B cell (primary cell): Measurements from ENCODE around the gene ADARB2. TPM values are rescaled to one million over a fixed set of nuclear protein-coding genes. Genes with fewer than 3 reads are reported as not detected.

Experiments
- ATAC-seq: fragments of 200-7000 bp; cut with Tn5 transposase; one replicate; pipeline ENCODE4 v1.10.0; 2021; ENCODE audit warnings: low read depth, mild to moderate bottlenecking, moderate number of reproducible peaks, moderate library complexity
- CTCF ChIA-PET: fragments of 350-600 bp; sonication (Branson Sonifier 250); formaldehyde crosslinking; loops from one replicate; lab custom pipeline; 2021; ENCODE audit warnings: antibody characterized with exemption, inconsistent platforms; lab: Charles Lee
- POLR2A ChIA-PET: fragments of 350-600 bp; sonication (Branson Sonifier 250); formaldehyde crosslinking; loops from one replicate; lab custom pipeline; 2021; ENCODE audit warnings: antibody characterized with exemption; lab: Charles Lee
- DNase-seq: peaks from one replicate; pipeline ENCODE4 v3.0.0; 2013
- H2AFZ ChIP-seq: 2 replicates; pipeline ENCODE4 v1.6.1; 2012; ENCODE audit warnings: mild to moderate bottlenecking, low read depth, low read length; ENCODE audit not compliant: insufficient read depth, poor library complexity, severe bottlenecking
- H3K27ac ChIP-seq, 2 donors: 1 replicate in 1 of 2; 2 replicates in 1 of 2; pipeline ENCODE4 v1.5.1; 2012 to 2013; ENCODE audit warnings: low read length in 2 of 2, mild to moderate bottlenecking in 2 of 2, moderate library complexity in 1 of 2
- H3K27me3 ChIP-seq, 4 experiments: fragments of 200-600 bp in 1 of 4; sonication (generic) in 1 of 4; replicated peaks in 1 of 4; 1 replicate in 2 of 4; 2 replicates in 2 of 4; pipeline versions ENCODE4 v1.6.1 to v1.7.0; 2013 to 2016; ENCODE audit warnings: low read length in 3 of 4, mild to moderate bottlenecking in 2 of 4, mixed read lengths in 1 of 4, moderate library complexity in 1 of 4; ENCODE audit not compliant: insufficient read depth in 4 of 4, control insufficient read depth in 3 of 4; ENCODE audit errors: control extremely low read depth in 1 of 4
- H3K36me3 ChIP-seq, 2 experiments: replicated peaks in 1 of 2; 1 replicate in 1 of 2; 2 replicates in 1 of 2; pipeline versions ENCODE4 v1.6.1 to v1.7.1; 2013; ENCODE audit warnings: low read length in 1 of 2; ENCODE audit not compliant: insufficient read depth in 2 of 2, control insufficient read depth in 1 of 2; ENCODE audit errors: control extremely low read depth in 1 of 2, extremely low read depth in 1 of 2
- H3K4me1 ChIP-seq, 2 donors: fragments of 200-600 bp in 1 of 2; sonication (generic) in 1 of 2; 1 replicate in 1 of 2; 2 replicates in 1 of 2; pipeline versions ENCODE4 v1.5.1 to v1.6.1; 2013 to 2017; ENCODE audit warnings: low read length in 2 of 2; ENCODE audit not compliant: control insufficient read depth in 2 of 2, insufficient read depth in 2 of 2
- H3K4me2 ChIP-seq: replicated peaks from 2 replicates; pipeline ENCODE3; 2012; ENCODE audit warnings: mild to moderate bottlenecking, low read depth, low read length; ENCODE audit not compliant: poor library complexity, severe bottlenecking
- H3K4me3 ChIP-seq, 5 experiments: fragments of 200-600 bp in 1 of 5; sonication (generic) in 1 of 5; 1 replicate in 3 of 5; 2 replicates in 2 of 5; pipeline versions ENCODE4 v1.5.1 to v1.7.0; 2011 to 2016; ENCODE audit warnings: low read length in 4 of 5, mild to moderate bottlenecking in 4 of 5, low read depth in 2 of 5, control low read depth in 1 of 5, moderate library complexity in 1 of 5; ENCODE audit not compliant: insufficient read depth in 1 of 5; ENCODE audit errors: control extremely low read depth in 1 of 5, extremely low read depth in 1 of 5
- H3K79me2 ChIP-seq: fragments of 200-600 bp; sonication (generic); one replicate; pipeline ENCODE4 v1.6.0; 2016; ENCODE audit warnings: low read length; ENCODE audit not compliant: control insufficient read depth, insufficient read depth
- H3K9ac ChIP-seq: fragments of 200-600 bp; sonication (generic); 2 replicates; pipeline ENCODE4 v1.6.1; 2017; ENCODE audit warnings: mild to moderate bottlenecking, low read length, moderate library complexity
- H3K9me3 ChIP-seq, 3 donors: one replicate each; pipeline versions ENCODE4 v1.6.1 to v1.7.1; 2013; ENCODE audit warnings: low read length in 2 of 3; ENCODE audit not compliant: control insufficient read depth in 2 of 3, insufficient read depth in 1 of 3; ENCODE audit errors: control extremely low read depth in 1 of 3
- H4K20me1 ChIP-seq: 2 replicates; pipeline ENCODE4 v1.6.0; 2012; ENCODE audit warnings: mild to moderate bottlenecking, low read length; ENCODE audit not compliant: insufficient read depth, control insufficient read depth, poor library complexity, severe bottlenecking
- H3K27ac Mint-ChIP-seq: one replicate; pipeline ENCODE4 v1.8.0; 2021; ENCODE audit warnings: mixed read lengths
- H3K27me3 Mint-ChIP-seq: one replicate; pipeline ENCODE4 v1.8.0; 2021; ENCODE audit warnings: mixed read lengths
- H3K4me1 Mint-ChIP-seq: one replicate; pipeline ENCODE4 v1.8.0; 2021; ENCODE audit warnings: mixed read lengths
- H3K4me3 Mint-ChIP-seq: one replicate; pipeline ENCODE4 v1.8.0; 2021; ENCODE audit warnings: mixed read lengths
- H3K9me3 Mint-ChIP-seq: one replicate; pipeline ENCODE4 v1.8.0; 2022; ENCODE audit warnings: mixed read lengths; ENCODE audit not compliant: insufficient read depth
- EZH2 ChIP-seq: IDR thresholded peaks from 2 replicates; pipeline ENCODE4 v1.6.1; 2012; ENCODE audit warnings: borderline replicate concordance, low read depth, mild to moderate bottlenecking, moderate library complexity, low read length; ENCODE audit not compliant: insufficient read depth, poor library complexity, severe bottlenecking
- WGBS: methylation state at CpG from one replicate; pipeline ENCODE4 v1.1.5; 2013; ENCODE audit warnings: missing lambda C conversion rate; ENCODE audit not compliant: insufficient coverage; 5-methylcytosine and 5-hydroxymethylcytosine counted together
- intact Hi-C: fragments of 100-400 bp; cut with micrococcal nuclease; formaldehyde crosslinking; loops from one replicate; pipeline ENCODE4 v1.10.0; 2022
- polyA plus RNA-seq: library from polyadenylated mRNA; depleted of rRNA; stranded (reverse); fragments of >200 nt; gene quantifications from 2 replicates; pipeline ENCODE4 v1.2.3, GENCODE V29; 2012
- total RNA-seq, 2 donors: library from RNA; stranded (reverse); fragments of 120-200 nt in 1 of 2; gene quantifications; 1 replicate in 1 of 2; 2 replicates in 1 of 2; pipeline versions ENCODE4 v1.2.3 to v1.2.4, GENCODE V29; 2013 to 2022
- TF ChIP-seq, protein P1 (sequence below): fragments of 200-600 bp; IDR thresholded peaks from one replicate; pipeline ENCODE4 v1.8.0; 2022; ENCODE audit warnings: antibody characterized with exemption, mild to moderate bottlenecking

The ADARB2 gene
- total and polyA plus RNA-seq, 2 donors (not counting 1 experiment from before 2014, with no cell fraction given), result 0.13 to 0.96 TPM

DNA sequence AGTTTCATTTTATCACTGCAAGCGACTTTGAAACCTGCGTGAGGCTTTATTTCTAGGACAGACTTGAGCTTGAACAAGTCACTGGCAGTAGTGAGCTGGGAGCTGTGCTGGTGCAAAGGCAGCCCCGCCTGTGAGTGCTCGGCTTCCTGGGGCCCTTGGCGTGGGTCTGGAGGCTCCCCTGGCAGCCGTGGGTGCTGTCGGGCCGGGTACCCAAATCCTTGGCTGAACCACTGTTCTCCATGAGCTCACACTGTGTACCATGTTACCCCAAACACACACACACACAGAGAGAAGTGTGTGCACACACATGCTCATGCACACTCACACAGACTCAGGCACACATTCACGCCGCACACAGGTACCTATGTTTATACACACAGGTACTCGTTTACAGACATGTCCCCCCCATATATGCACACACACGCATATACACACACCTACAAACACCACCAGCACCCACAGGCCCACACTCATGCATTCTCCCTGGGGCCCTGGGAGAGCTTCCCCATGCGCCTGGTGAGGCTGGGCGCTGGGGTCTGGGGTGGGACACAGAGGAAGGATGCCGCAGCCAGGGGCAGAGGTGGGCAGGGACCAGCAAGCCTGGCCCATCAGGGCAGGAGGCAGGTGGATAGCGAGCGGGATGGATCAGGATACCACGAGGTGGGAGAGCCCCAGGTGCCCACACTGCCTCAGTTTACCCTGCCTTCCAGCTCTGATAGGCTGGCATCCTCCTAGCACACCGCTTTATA is 158.8 kb downstream of the ADARB2 start:
- no peak overlapping the region for H3K27ac ChIP-seq
- TF ChIP-seq EZH2, result no peak
- TF ChIP-seq, protein P1, sequence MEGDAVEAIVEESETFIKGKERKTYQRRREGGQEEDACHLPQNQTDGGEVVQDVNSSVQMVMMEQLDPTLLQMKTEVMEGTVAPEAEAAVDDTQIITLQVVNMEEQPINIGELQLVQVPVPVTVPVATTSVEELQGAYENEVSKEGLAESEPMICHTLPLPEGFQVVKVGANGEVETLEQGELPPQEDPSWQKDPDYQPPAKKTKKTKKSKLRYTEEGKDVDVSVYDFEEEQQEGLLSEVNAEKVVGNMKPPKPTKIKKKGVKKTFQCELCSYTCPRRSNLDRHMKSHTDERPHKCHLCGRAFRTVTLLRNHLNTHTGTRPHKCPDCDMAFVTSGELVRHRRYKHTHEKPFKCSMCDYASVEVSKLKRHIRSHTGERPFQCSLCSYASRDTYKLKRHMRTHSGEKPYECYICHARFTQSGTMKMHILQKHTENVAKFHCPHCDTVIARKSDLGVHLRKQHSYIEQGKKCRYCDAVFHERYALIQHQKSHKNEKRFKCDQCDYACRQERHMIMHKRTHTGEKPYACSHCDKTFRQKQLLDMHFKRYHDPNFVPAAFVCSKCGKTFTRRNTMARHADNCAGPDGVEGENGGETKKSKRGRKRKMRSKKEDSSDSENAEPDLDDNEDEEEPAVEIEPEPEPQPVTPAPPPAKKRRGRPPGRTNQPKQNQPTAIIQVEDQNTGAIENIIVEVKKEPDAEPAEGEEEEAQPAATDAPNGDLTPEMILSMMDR, result no peak
- peaks cover 49% of the 10 kb centered on the region in 2 donors for H3K4me1 ChIP-seq
- no peaks in the 10 kb centered on the region for H4K20me1 ChIP-seq
- 87% methylated on average over 17 of the region's 19 CpGs for WGBS
- no peak overlapping the region for H2AFZ ChIP-seq
- Mint-ChIP-seq H3K9me3 (no peaks in the 10 kb centered on the region), H3K27me3 (peaks cover 13% of the 10 kb centered on the region), H3K4me1 (peaks cover 65% of the 10 kb centered on the region), H3K4me3 (no peak overlapping the region), H3K27ac (peak overlapping the region; percentile 78)
- peak overlapping the region; percentile 17 for H3K4me2 ChIP-seq
- no peaks in the 10 kb centered on the region for H3K79me2 ChIP-seq
- POLR2A ChIA-PET, result interaction anchor here (0.6 kb wide), 1 partner anchor 16 kb away, joined by 8 read pairs; no protein-coding TSS in a partner anchor
- DNase-seq (no peak), ATAC-seq (no peak)
- H3K27me3 ChIP-seq, result peaks cover 0 to 11% (median 0%) of the 10 kb centered on the region in 4 experiments
- H3K9me3 ChIP-seq, result peaks cover 0 to 10% (median 0%) of the 10 kb centered on the region in 3 donors
- no peak overlapping the region for H3K4me3 ChIP-seq
- no peak overlapping the region for H3K9ac ChIP-seq
- CTCF ChIA-PET, result no interaction called here
- intact Hi-C loops, result no loop called here
- H3K36me3 ChIP-seq, result no peaks in the 10 kb centered on the region

DNA sequence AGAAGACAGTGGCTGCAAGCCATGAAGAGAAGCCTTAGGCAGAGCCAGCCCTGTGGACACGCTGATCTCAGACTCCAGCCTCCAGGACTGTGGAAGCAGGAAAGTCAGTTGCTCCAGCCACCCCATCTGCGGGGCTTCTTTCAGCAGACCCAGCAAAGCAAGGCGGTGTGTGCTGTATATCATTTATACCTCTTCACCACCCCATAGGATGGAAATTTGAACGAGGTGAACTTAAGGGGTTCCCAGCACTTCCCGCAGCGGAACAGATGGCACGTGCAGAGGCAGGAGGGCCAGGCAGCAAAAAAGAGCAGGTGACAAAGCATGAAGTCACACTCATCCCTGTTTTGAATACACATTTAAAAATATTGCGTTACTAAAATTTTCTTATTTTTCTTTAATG is 159.4 kb downstream of the ADARB2 start:
- Histone ChIP-seq H4K20me1 (no peaks in the 10 kb centered on the region), H3K27ac (no peak overlapping the region), H3K4me3 (no peak overlapping the region), H3K4me1 (peaks cover 49% of the 10 kb centered on the region in 2 donors), H3K9me3 (peaks cover 0 to 10% (median 0%) of the 10 kb centered on the region in 3 donors), H3K9ac (no peak overlapping the region), H3K79me2 (no peaks in the 10 kb centered on the region), H2AFZ (no peak overlapping the region), H3K36me3 (no peaks in the 10 kb centered on the region), H3K27me3 (peaks cover 0 to 14% (median 0%) of the 10 kb centered on the region in 4 experiments), H3K4me2 (no peak overlapping the region)
- intact Hi-C loops, result loop anchor here (1.0 kb wide), 3 partner anchors 89 to 157 kb away; no protein-coding TSS in a partner anchor
- H3K27ac Mint-ChIP-seq, result no peak overlapping the region
- POLR2A ChIA-PET, result interaction anchor here (0.6 to 1.8 kb wide), 3 partner anchors 16 to 112 kb away, joined by 5 to 8 read pairs (median 6); no protein-coding TSS in a partner anchor
- peak overlapping the region; percentile 70 for H3K4me3 Mint-ChIP-seq
- ATAC-seq (no peak), DNase-seq (no peak)
- peaks cover 13% of the 10 kb centered on the region for H3K27me3 Mint-ChIP-seq
- 100% methylated on average over 1 of the region's 8 CpGs for WGBS
- TF ChIP-seq, protein P1, result no peak
- TF ChIP-seq EZH2, result no peak
- no peaks in the 10 kb centered on the region for H3K9me3 Mint-ChIP-seq
- peaks cover 65% of the 10 kb centered on the region for H3K4me1 Mint-ChIP-seq
- CTCF ChIA-PET, result interaction anchor here (1.0 to 2.4 kb wide), 2 partner anchors 89 to 152 kb away, joined by 3 to 6 read pairs; no protein-coding TSS in a partner anchor
